ENCODE measurements around the gene MYZAP. TPM values are rescaled to one million over a fixed set of nuclear protein-coding genes. Genes with fewer than 3 reads are reported as not detected.

Gene MYZAP
- total and polyA plus RNA-seq, 2 donors from 2014 or later: 3.3 to 6.1 TPM

DNA sequence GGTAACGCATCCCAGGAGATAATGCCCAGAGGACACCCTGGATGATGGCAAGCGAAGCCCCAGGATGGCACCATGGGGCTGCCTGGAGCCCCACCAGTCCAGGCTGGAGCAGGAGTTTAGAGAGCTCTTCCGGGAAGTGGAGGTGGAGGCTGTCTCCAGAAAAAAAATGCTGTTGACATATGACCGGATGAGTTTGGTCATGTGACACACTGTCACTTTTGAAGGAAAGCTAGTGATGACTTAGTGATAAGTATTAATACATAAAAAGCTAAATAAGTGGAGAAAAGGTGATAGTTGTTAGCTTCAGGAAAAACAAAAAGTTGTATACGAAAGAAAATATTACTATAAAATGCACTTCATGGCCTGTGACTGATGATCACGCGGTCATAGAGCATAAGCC lies 20.0 kb upstream of the MYZAP start:
- Histone ChIP-seq H3K9ac (ENCODE audit: low read length in 3 of 3) (no peak overlapping the region), H3K27me3 (ENCODE audit: control insufficient read depth, insufficient read depth, low read length) (no peaks in the 10 kb centered on the region), H3K36me3 (ENCODE audit: control insufficient read depth in 2 of 3, insufficient read depth in 3 of 3, low read length in 3 of 3) (no peaks in the 10 kb centered on the region), H3K4me1 (ENCODE audit: control insufficient read depth in 2 of 3, insufficient read depth in 2 of 3, low read depth in 1 of 3, low read length in 3 of 3) (peaks cover 0 to 2% (median 0%) of the 10 kb centered on the region in 3 donors), H3K9me3 (ENCODE audit: control insufficient read depth in 2 of 3, insufficient read depth in 1 of 3, low read length in 3 of 3) (no peaks in the 10 kb centered on the region), H3K27ac (ENCODE audit: low read depth in 2 of 2, low read length in 2 of 2) (no peak overlapping the region), H3K4me3 (ENCODE audit: low read length in 3 of 3) (no peak overlapping the region)
- intact Hi-C loops (cut with DNase I): no loop called here
- TF ChIP-seq, protein P1, sequence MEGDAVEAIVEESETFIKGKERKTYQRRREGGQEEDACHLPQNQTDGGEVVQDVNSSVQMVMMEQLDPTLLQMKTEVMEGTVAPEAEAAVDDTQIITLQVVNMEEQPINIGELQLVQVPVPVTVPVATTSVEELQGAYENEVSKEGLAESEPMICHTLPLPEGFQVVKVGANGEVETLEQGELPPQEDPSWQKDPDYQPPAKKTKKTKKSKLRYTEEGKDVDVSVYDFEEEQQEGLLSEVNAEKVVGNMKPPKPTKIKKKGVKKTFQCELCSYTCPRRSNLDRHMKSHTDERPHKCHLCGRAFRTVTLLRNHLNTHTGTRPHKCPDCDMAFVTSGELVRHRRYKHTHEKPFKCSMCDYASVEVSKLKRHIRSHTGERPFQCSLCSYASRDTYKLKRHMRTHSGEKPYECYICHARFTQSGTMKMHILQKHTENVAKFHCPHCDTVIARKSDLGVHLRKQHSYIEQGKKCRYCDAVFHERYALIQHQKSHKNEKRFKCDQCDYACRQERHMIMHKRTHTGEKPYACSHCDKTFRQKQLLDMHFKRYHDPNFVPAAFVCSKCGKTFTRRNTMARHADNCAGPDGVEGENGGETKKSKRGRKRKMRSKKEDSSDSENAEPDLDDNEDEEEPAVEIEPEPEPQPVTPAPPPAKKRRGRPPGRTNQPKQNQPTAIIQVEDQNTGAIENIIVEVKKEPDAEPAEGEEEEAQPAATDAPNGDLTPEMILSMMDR (IDR thresholded peaks at IDR 0.05; ENCODE audit: borderline replicate concordance, extremely low read depth, insufficient read depth): no peak
- FAIRE-seq (no peak), DNase-seq (no peak)

DNA sequence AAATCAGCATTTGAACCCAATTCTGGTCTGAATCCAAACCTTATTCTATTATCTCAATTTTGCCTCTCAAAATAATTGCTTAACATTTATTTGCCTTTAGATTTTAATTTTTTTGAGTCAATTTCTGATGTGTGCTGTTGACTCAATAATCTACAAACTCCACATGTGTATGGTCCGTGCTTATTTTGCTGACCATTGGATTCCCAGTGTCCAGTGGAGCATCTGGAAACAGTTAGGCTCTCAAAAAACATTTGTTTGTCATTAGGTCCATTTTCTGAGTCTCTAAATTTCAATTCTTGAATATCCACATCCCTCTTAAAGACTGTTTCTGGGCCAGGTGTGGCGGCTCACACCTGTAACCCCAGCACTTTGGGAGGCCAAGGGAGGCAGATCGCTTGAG lies 19.2 kb upstream of the MYZAP start:
- H3K4me3 ChIP-seq (ENCODE audit: low read length in 3 of 3): no peak overlapping the region
- H3K27me3 ChIP-seq (ENCODE audit: control insufficient read depth, insufficient read depth, low read length): no peaks in the 10 kb centered on the region
- FAIRE-seq: no peak
- intact Hi-C loops (cut with DNase I): no loop called here
- TF ChIP-seq, protein P1 (IDR thresholded peaks at IDR 0.05; ENCODE audit: borderline replicate concordance, extremely low read depth, insufficient read depth): no peak
- H3K36me3 ChIP-seq (ENCODE audit: control insufficient read depth in 2 of 3, insufficient read depth in 3 of 3, low read length in 3 of 3): no peaks in the 10 kb centered on the region
- H3K27ac ChIP-seq (ENCODE audit: low read depth in 2 of 2, low read length in 2 of 2): no peak overlapping the region
- DNase-seq: no peak
- no peak overlapping the region for H3K9ac ChIP-seq (ENCODE audit: low read length in 3 of 3)
- H3K4me1 ChIP-seq (ENCODE audit: control insufficient read depth in 2 of 3, insufficient read depth in 2 of 3, low read depth in 1 of 3, low read length in 3 of 3): no peaks in the 10 kb centered on the region
- no peaks in the 10 kb centered on the region for H3K9me3 ChIP-seq (ENCODE audit: control insufficient read depth in 2 of 3, insufficient read depth in 1 of 3, low read length in 3 of 3)

DNA sequence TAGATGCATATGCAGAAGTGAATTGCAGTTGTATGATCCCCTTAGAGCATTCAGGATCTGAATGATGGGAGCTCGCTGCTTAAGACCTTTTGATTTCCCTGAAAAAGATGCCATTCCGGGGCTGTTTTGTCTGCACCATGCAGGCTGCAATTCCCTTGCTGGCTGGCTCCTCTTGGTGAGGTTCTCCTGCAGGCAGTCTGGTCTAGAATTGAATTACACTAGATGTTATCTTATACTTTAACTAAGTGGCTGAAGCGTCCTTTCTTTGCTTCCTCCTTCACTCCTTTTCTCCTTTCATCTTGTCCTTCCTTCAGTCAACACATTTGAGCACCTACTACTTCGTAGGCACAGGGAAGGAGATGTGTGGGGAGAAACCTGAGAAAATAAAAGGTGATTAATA lies 18.6 kb upstream of the MYZAP start:
- intact Hi-C loops (cut with DNase I): no loop called here
- DNase-seq (no peak), FAIRE-seq (no peak)
- H3K9me3 ChIP-seq (ENCODE audit: control insufficient read depth in 2 of 3, insufficient read depth in 1 of 3, low read length in 3 of 3): no peaks in the 10 kb centered on the region
- no peaks in the 10 kb centered on the region for H3K4me1 ChIP-seq (ENCODE audit: control insufficient read depth in 2 of 3, insufficient read depth in 2 of 3, low read depth in 1 of 3, low read length in 3 of 3)
- H3K4me3 ChIP-seq (ENCODE audit: low read length in 3 of 3): no peak overlapping the region
- H3K27ac ChIP-seq (ENCODE audit: low read depth in 2 of 2, low read length in 2 of 2): no peak overlapping the region
- H3K9ac ChIP-seq (ENCODE audit: low read length in 3 of 3): no peak overlapping the region
- H3K36me3 ChIP-seq (ENCODE audit: control insufficient read depth in 2 of 3, insufficient read depth in 3 of 3, low read length in 3 of 3): no peaks in the 10 kb centered on the region
- TF ChIP-seq, protein P1 (IDR thresholded peaks at IDR 0.05; ENCODE audit: borderline replicate concordance, extremely low read depth, insufficient read depth): no peak
- no peaks in the 10 kb centered on the region for H3K27me3 ChIP-seq (ENCODE audit: control insufficient read depth, insufficient read depth, low read length)

DNA sequence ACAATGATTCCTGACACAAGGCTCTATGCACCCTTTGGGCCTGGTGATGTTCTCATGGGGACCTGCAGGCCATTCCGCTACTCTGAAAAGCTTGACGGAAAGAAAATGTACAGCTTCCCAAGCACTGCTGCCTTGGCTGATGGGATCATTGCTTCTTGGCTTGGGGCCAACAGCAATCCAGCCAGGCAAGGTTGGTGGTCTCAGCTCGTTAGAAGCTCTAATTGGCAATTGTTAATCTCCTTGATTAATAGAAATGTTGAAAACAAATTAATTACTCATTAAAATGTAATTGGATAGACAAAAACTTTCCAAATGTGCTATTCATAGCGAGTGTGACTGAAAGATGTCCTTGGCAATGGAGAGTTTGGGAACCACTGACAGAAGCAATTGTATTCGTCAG lies 16.3 kb upstream of the MYZAP start:
- FAIRE-seq (no peak), DNase-seq (no peak)
- TF ChIP-seq, protein P1 (IDR thresholded peaks at IDR 0.05; ENCODE audit: borderline replicate concordance, extremely low read depth, insufficient read depth): no peak
- H3K27ac ChIP-seq (ENCODE audit: low read depth in 2 of 2, low read length in 2 of 2): no peak overlapping the region
- intact Hi-C loops (cut with DNase I): no loop called here
- H3K9ac ChIP-seq (ENCODE audit: low read length in 3 of 3): no peak overlapping the region
- H3K36me3 ChIP-seq (ENCODE audit: control insufficient read depth in 2 of 3, insufficient read depth in 3 of 3, low read length in 3 of 3): no peaks in the 10 kb centered on the region
- no peaks in the 10 kb centered on the region for H3K4me1 ChIP-seq (ENCODE audit: control insufficient read depth in 2 of 3, insufficient read depth in 2 of 3, low read depth in 1 of 3, low read length in 3 of 3)
- H3K27me3 ChIP-seq (ENCODE audit: control insufficient read depth, insufficient read depth, low read length): no peaks in the 10 kb centered on the region
- H3K9me3 ChIP-seq (ENCODE audit: control insufficient read depth in 2 of 3, insufficient read depth in 1 of 3, low read length in 3 of 3): no peaks in the 10 kb centered on the region
- H3K4me3 ChIP-seq (ENCODE audit: low read length in 3 of 3): no peak overlapping the region
